SJSA1 (cell line): ENCODE measurements around the gene ZNF581. TPM values are rescaled to one million over a fixed set of nuclear protein-coding genes. Genes with fewer than 3 reads are reported as not detected.

Experiments used
- DNase-seq, 2 experiments: peaks; one replicate each; pipeline ENCODE4 v3.0.0-alpha.2; 2015 to 2020; ENCODE audit warnings: low spot score in 2 of 2, low read depth in 1 of 2
- H3K27ac ChIP-seq: fragments of 250-450 bp; sonication (Bioruptor Pico); 2 replicates; pipeline ENCODE4 v1.5.1; 2020; ENCODE audit warnings: mild to moderate bottlenecking, moderate library complexity
- H3K27me3 ChIP-seq: fragments of 250-450 bp; sonication (Bioruptor Pico); replicated peaks from 2 replicates; pipeline ENCODE4 v1.5.1; 2020; ENCODE audit warnings: mild to moderate bottlenecking, moderate library complexity
- H3K36me3 ChIP-seq: fragments of 250-450 bp; sonication (Bioruptor Pico); 2 replicates; pipeline ENCODE4 v1.5.1; 2020; ENCODE audit warnings: mild to moderate bottlenecking
- H3K4me1 ChIP-seq: fragments of 250-450 bp; sonication (Bioruptor Pico); replicated peaks from 2 replicates; pipeline ENCODE4 v1.6.1; 2021; ENCODE audit warnings: mild to moderate bottlenecking
- H3K4me3 ChIP-seq: fragments of 250-450 bp; sonication (Bioruptor Pico); 2 replicates; pipeline ENCODE4 v1.5.1; 2020; ENCODE audit warnings: mild to moderate bottlenecking
- H3K9me3 ChIP-seq: fragments of 250-450 bp; sonication (Bioruptor Pico); replicated peaks from 2 replicates; pipeline ENCODE4 v1.5.1; 2020; ENCODE audit warnings: mild to moderate bottlenecking
- total RNA-seq: library from RNA; depleted of rRNA; stranded (reverse); fragments of >200 nt; shearing (Covaris generic); gene quantifications from 2 replicates; pipeline ENCODE4 v1.2.3, GENCODE V29; 2014; rRNA removed

Gene ZNF581
- total RNA-seq, 1 experiment from 2014 or later = 5.5 TPM

- Histone ChIP-seq H3K4me1 (no peaks in the 10 kb centered on the region), H3K9me3 (no peaks in the 10 kb centered on the region), H3K36me3 (peaks cover 65% of the 10 kb centered on the region), H3K27ac (no peak overlapping the region), H3K4me3 (no peak overlapping the region), H3K27me3 (no peaks in the 10 kb centered on the region)
- DNase-seq = no peak
Observed at GRCh38 chr19:55694241-55694655, 50.8 kb downstream of the ZNF581 start.

DNA sequence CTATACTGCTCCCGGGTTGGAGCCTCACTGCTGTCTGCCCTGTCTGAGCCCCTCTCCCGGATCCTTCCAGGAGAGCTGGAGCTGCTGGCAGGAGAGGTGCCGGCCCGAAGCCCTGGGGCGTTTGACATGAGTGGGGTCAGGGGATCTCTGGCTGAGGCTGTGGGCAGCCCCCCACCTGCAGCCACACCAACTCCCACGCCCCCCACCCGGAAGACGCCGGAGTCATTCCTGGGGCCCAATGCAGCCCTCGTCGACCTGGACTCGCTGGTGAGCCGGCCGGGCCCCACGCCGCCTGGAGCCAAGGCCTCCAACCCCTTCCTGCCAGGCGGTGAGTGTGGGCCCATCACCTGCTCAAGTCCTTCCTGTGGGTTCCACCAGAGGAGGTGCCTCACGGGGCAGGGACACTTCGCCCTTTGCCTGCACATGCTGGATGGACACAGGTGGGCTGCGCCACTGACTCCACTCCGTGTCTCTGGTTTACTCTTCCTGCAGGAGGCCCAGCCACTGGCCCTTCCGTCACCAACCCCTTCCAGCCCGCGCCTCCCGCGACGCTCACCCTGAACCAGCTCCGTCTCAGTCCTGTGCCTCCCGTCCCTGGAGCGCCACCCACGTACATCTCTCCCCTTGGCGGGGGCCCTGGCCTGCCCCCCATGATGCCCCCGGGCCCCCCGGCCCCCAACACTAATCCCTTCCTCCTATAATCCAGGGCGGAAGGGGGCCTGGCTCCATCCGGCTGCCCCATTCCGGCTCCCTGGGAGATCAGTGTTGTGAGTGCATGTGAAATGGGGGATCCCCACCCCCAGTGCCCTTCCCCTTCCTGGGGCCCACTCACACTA, 51.4 kb downstream of the ZNF581 start:
- peaks cover 59% of the 10 kb centered on the region for H3K36me3 ChIP-seq
- H3K9me3 ChIP-seq = no peaks in the 10 kb centered on the region
- no peak overlapping the region for H3K27ac ChIP-seq
- no peak overlapping the region for H3K4me3 ChIP-seq
- DNase-seq = no peak
- no peaks in the 10 kb centered on the region for H3K27me3 ChIP-seq
- no peaks in the 10 kb centered on the region for H3K4me1 ChIP-seq

Other genes starting within 250 kb of the ZNF581 start
- gene UBE2S, start 235.9 kb upstream of the ZNF581 start, total RNA-seq = 509 and 518 TPM in 2 replicates
- gene SHISA7, start 200.3 kb upstream of the ZNF581 start, total RNA-seq = not detected in 2 replicates
- 71.7 and 97.3 TPM in 2 replicates for gene ISOC2, start 182.0 kb upstream of the ZNF581 start, total RNA-seq
- gene C19orf85, start 178.9 kb upstream of the ZNF581 start, total RNA-seq = not detected in 2 replicates
- 1.1 and 4.1 TPM in 2 replicates for gene ZNF628, start 167.0 kb upstream of the ZNF581 start, total RNA-seq
- 10.9 and 12.1 TPM in 2 replicates for gene NAT14, start 158.5 kb upstream of the ZNF581 start, total RNA-seq
- not detected in 2 replicates for gene SSC5D, start 155.2 kb upstream of the ZNF581 start, total RNA-seq
- not detected in 2 replicates for gene SBK2, start 106.5 kb upstream of the ZNF581 start, total RNA-seq
- 0.32 TPM in 1 of 2 replicates, not detected in the other for gene SBK3, start 98.1 kb upstream of the ZNF581 start, total RNA-seq
- gene ZNF579, start 62.8 kb upstream of the ZNF581 start, total RNA-seq = 7.2 and 12.7 TPM in 2 replicates
- 2.4 and 5.4 TPM in 2 replicates for gene FIZ1, start 44.1 kb upstream of the ZNF581 start, total RNA-seq
- 3.8 and 15.5 TPM in 2 replicates for gene ZNF524, start 43.4 kb upstream of the ZNF581 start, total RNA-seq
- gene ZNF865, start 38.0 kb upstream of the ZNF581 start, total RNA-seq = 0.63 and 1.4 TPM in 2 replicates
- 4.7 and 10.2 TPM in 2 replicates for gene ZNF784, start 19.1 kb upstream of the ZNF581 start, total RNA-seq
- 6.5 and 6.9 TPM in 2 replicates for gene ZNF580, start 2.6 kb upstream of the ZNF581 start, total RNA-seq
- gene CCDC106, start 4.6 kb downstream of the ZNF581 start, total RNA-seq = 3.5 and 6.0 TPM in 2 replicates
- 137 and 183 TPM in 2 replicates for gene U2AF2, start 11.4 kb downstream of the ZNF581 start, total RNA-seq
- 67.7 and 103 TPM in 2 replicates for gene EPN1, start 31.6 kb downstream of the ZNF581 start, total RNA-seq
- gene NLRP9, start 94.8 kb downstream of the ZNF581 start, total RNA-seq = not detected in 2 replicates
- gene RFPL4A, start 115.4 kb downstream of the ZNF581 start, total RNA-seq = not detected in 2 replicates
- gene RFPL4AL1, start 125.5 kb downstream of the ZNF581 start, total RNA-seq = not detected in 2 replicates
- gene NLRP11, start 188.3 kb downstream of the ZNF581 start, total RNA-seq = not detected in 2 replicates
- not detected in 2 replicates for gene NLRP4, start 192.9 kb downstream of the ZNF581 start, total RNA-seq